Activated naive CD8-positive, alpha-beta T cell (primary cell): ENCODE results near the gene ALPP.
"Not testable (repeated sequence)": the region's sequence is repeated elsewhere in the genome, so short reads cannot be mapped to it uniquely, and the experiment has no call there.

Experiments
- H3K27ac Mint-ChIP-seq: one replicate; pipeline ENCODE4 v1.8.0; 2021; ENCODE audit warnings: mixed read lengths
- H3K27me3 Mint-ChIP-seq: one replicate; pipeline ENCODE4 v1.8.0; 2021; ENCODE audit warnings: mixed read lengths
- H3K36me3 Mint-ChIP-seq: one replicate; pipeline ENCODE4 v1.8.0; 2021; ENCODE audit warnings: mixed read lengths
- H3K4me1 Mint-ChIP-seq: one replicate; pipeline ENCODE4 v1.8.0; 2021; ENCODE audit warnings: low read depth, mixed read lengths
- H3K4me3 Mint-ChIP-seq: one replicate; pipeline ENCODE4 v1.8.0; 2021; ENCODE audit warnings: mild to moderate bottlenecking, mixed read lengths
- H3K9me3 Mint-ChIP-seq: one replicate; pipeline ENCODE4 v1.8.0; 2021; ENCODE audit warnings: low read depth, mixed read lengths

Gene ALPP

DNA sequence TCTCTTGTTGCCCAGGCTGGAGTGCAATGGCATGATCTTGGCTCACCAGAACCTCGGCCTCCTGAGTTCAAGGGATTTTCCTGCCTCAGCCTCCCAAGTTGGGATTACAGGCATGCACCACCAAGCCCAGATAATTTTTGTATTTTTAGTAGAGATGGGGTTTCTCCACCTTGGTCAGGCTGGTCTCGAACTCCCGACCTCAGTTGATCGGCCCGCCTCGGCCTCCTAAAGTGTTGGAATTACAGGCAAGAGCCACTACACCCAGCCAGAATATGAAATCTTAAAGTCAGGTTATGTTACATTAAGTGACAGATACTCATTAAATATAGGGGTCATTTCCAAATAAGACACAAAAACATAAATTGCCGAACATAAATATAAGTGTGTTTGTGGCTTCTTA, 15.9 kb downstream of the ALPP start:
- not testable (repeated sequence) for H3K4me1 Mint-ChIP-seq, H3K36me3 Mint-ChIP-seq, H3K9me3 Mint-ChIP-seq, H3K27ac Mint-ChIP-seq, H3K4me3 Mint-ChIP-seq
- H3K27me3 Mint-ChIP-seq, result peaks cover 11% of the 10 kb centered on the region

DNA sequence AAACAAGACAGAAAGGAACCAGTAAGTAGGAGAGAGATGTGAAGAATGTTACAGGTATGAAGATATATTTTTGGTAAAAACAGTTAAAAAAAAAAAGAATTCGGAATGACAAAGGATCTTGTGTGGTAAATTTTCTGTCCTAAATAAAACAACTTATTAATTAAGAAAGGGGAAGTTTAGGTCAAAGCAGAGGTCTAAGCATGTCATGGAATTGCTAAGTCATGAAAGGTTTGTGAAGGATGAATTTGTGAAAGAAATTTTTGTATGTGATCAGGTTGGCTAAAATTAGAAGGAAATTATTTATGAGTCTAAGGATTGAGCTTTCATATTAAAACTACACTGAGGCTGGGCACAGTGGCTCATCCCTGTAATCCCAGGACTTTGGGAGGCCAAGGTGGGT, 17.0 kb downstream of the ALPP start:
- Mint-ChIP-seq H3K27me3 (peaks cover 9% of the 10 kb centered on the region), H3K27ac (no peak overlapping the region), H3K4me1 (no peaks in the 10 kb centered on the region), H3K9me3 (no peaks in the 10 kb centered on the region), H3K36me3 (no peaks in the 10 kb centered on the region), H3K4me3 (no peak overlapping the region)

DNA sequence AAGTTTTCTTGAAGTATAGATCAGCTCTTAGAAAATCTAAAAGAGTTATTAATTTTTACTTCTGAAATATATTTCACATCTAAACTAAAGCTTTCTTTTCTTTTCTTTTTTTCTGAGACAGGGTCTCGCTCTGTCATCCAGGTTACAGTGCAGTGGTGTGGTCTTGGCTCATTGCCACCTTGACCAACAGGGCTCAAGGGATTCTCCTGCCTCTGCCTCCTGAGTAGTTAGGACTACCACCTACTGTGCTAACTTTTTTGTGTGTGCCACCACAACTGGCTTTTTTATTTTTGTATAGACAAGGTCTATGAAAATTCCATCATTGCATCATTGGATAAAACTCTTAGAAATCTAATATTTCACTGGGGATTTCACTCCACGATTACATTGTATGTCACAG, 18.1 kb downstream of the ALPP start:
- H3K4me1 Mint-ChIP-seq, result no peaks in the 10 kb centered on the region
- peaks cover 5% of the 10 kb centered on the region for H3K27me3 Mint-ChIP-seq
- no peak overlapping the region for H3K4me3 Mint-ChIP-seq
- no peaks in the 10 kb centered on the region for H3K9me3 Mint-ChIP-seq
- no peak overlapping the region for H3K27ac Mint-ChIP-seq
- no peaks in the 10 kb centered on the region for H3K36me3 Mint-ChIP-seq

DNA sequence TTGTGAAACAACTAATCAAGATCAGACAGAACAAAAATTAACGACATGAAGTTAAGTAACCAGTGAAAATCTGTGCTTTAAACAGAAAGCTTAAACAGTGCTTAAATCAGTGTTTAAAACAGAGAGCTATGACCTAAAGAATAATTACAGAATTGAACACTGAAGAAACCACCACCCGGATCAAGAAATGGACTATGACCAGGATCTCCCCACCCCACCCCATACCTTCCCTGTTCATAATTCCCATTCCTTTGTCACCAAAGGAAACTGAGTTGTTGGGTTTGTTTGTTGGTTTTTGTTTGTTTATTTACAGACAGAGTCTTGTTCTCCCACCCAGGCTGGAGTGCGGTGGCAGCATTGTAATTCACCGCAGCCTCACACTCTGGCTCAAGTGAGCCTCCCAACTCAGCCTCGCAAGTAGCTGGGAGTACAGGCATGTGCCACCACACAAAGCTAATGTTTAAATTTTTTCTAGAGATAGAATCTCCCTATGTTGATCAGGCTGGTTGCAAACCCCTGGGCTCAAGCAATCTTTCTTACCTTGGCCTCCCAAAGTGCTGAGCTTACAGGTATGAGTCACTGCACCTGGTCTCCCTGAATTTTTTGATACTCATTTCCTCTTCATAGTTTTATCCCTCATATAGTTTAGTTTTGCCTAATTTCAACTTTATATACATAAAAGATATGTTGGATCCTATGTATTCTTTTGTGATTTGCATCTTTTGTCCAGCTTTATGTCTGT, 19.9 kb downstream of the ALPP start:
- Mint-ChIP-seq H3K36me3 (no peaks in the 10 kb centered on the region), H3K4me1 (no peaks in the 10 kb centered on the region), H3K27ac (no peak overlapping the region)

DNA sequence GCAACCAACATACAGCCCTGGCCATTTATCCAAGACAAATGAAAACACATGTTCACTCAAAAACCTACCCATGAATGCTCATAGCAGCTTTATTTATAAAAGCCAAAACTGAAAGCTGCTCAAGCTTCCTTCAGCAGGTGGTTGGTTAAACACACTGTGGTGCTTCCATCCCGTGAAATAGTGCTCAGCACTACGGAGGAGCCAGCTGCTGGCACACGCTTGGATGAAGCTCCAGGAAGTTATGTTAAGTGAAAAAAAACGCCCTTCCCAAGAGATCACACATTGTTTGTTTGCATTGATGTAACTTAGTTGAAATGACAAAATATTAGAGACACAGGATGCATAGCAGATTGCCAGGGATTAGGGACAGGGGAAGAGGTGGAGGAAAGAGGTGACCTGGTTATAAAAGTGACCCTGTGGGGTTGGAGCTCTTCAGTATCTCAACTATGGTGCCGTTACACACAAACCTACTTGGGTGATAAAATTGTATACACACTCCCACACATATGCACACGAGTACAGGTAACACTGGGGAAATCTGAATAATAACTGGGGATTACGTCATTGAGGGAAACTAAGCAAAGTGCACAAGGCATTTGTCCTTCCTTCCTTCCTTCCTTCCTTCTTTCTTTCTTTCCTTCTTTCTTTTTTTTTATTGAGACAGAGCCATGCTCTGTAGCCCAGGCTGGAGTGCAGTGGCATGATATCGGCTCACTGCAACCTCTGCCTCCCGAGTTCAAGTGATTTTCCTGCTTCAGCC, 21.9 kb downstream of the ALPP start:
- Mint-ChIP-seq H3K27me3 (peaks cover 3% of the 10 kb centered on the region), H3K9me3 (no peaks in the 10 kb centered on the region), H3K4me3 (no peak overlapping the region), H3K4me1 (no peaks in the 10 kb centered on the region), H3K27ac (no peak overlapping the region), H3K36me3 (no peaks in the 10 kb centered on the region)

More for the DNA sequence above, 19.9 kb downstream of the ALPP start:
- H3K9me3 Mint-ChIP-seq, result no peaks in the 10 kb centered on the region
- H3K4me3 Mint-ChIP-seq, result no peak overlapping the region
- peaks cover 3% of the 10 kb centered on the region for H3K27me3 Mint-ChIP-seq

DNA sequence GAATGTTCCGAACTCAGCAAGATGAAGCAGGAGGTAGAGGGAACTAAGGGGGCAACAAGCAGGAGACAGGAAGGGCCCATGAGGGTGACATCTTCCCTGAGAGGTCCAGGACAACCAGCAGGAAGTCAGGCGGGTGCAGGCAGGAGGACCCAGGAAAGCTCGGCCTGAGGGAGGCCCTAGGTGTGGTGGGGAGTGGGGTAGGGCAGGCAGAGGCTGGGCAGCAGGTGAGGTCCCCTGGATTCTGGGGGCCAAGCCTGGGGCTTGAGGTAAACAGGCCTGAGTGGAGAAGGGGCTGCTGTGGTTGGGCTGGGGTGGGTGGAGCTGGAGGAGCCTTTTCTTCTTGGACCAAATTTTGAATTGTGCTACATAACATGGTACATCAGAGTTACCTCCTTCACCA, 24.0 kb downstream of the ALPP start:
- Mint-ChIP-seq H3K4me1 (no peaks in the 10 kb centered on the region), H3K36me3 (no peaks in the 10 kb centered on the region), H3K9me3 (no peaks in the 10 kb centered on the region), H3K4me3 (no peak overlapping the region), H3K27me3 (peaks cover 3% of the 10 kb centered on the region), H3K27ac (no peak overlapping the region)

DNA sequence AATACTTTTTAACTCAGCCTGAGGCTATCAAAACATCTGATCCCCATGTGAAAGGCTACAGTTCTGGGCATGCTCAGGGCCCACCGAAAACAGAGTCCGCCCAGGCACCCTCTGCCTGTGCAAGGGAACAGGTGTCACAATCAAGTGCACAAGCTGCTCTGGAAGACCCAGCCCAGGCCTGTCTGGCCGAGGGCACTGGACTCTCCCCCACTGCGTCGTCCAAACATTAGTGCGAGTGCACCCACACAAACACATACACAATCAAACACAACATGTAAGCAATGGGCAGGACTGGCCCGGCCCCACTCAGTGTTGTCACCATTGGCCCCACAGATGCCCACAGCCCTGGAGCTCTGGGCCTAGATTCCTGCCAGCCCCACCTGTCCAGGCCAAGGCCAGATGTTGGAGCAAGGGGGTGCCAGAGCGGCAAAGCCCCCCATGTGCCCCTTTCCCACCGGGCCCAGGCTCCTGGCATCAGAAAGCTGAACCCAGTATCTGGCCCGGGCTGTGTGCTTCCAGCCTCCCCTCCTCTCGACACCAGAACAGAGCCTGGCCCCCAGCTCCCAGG, 27.5 kb downstream of the ALPP start:
- Mint-ChIP-seq H3K36me3 (no peaks in the 10 kb centered on the region), H3K27ac (no peak overlapping the region), H3K9me3 (no peaks in the 10 kb centered on the region), H3K4me1 (no peaks in the 10 kb centered on the region), H3K27me3 (no peaks in the 10 kb centered on the region), H3K4me3 (no peak overlapping the region)

DNA sequence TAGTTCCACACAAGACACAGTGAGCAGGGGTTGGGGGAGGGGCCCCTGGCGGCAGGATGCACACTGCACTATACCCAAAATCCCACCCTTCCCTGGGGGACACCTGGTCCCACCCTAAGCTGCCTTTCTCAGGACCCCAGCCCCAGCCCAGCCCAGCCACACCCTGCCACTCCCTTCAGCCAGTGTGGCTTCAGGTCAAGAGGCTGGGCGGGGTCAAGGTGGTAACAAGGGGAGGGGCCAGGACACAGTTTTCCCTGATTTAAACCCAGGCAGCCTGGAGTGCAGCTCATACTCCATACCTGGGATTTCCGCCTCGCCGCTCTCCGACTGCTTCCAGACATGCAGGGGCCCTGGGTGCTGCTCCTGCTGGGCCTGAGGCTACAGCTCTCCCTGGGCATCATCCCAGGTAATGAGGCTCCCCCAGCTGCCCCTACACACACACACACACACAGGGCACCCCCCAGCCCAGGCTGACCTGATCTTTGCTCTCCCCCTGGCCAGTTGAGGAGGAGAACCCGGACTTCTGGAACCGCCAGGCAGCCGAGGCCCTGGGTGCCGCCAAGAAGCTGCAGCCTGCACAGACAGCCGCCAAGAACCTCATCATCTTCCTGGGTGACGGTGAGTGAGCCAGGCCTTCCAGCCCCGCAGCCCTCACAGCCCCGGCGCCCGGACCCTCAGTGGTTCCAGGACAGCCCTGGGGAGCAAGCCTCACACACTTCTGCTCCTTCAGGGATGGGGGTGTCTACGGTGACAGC, 28.2 kb downstream of the ALPP start, which contains the start of gene ALPG:
Gene ALPG (plus strand): TSS at position 289 of the 755 bp plus-strand sequence. CDS start 51 bp downstream, at position 340.
- H3K4me3 Mint-ChIP-seq, result no peak within 1 kb of the TSS
- no peak within 1 kb of the TSS for H3K27ac Mint-ChIP-seq
- no peaks in the 10 kb centered on the region for H3K27me3 Mint-ChIP-seq
- H3K36me3 Mint-ChIP-seq, result no peaks in the 10 kb centered on the region
- H3K4me1 Mint-ChIP-seq, result no peaks in the 10 kb centered on the region
- no peaks in the 10 kb centered on the region for H3K9me3 Mint-ChIP-seq

DNA sequence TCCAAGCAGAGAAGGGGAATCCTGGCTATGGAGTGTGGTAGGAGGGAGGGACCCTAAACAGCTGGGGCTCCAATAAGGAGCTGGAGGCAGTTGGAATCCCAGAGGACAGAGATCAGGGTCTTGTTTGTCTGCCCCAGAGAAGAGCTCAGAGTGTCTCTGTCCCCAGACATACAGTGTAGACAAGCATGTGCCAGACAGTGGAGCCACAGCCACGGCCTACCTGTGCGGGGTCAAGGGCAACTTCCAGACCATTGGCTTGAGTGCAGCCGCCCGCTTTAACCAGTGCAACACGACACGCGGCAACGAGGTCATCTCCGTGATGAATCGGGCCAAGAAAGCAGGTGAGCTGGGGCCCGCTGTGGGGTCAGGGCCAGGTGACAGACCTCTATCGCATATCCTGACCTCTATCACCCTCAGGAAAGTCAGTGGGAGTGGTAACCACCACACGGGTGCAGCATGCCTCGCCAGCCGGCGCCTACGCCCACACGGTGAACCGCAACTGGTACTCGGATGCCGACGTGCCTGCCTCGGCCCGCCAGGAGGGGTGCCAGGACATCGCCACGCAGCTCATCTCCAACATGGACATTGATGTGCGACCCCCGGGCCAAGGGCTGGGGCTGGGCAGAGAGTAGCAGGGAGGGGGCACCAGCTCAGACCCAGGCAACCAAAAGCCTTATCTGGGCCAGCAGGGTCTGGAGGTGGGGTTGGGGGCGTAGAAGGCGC, 29.0 kb downstream of the ALPP start:
- not testable (repeated sequence) for H3K4me3 Mint-ChIP-seq, H3K4me1 Mint-ChIP-seq, H3K27ac Mint-ChIP-seq, H3K9me3 Mint-ChIP-seq, H3K36me3 Mint-ChIP-seq, H3K27me3 Mint-ChIP-seq

DNA sequence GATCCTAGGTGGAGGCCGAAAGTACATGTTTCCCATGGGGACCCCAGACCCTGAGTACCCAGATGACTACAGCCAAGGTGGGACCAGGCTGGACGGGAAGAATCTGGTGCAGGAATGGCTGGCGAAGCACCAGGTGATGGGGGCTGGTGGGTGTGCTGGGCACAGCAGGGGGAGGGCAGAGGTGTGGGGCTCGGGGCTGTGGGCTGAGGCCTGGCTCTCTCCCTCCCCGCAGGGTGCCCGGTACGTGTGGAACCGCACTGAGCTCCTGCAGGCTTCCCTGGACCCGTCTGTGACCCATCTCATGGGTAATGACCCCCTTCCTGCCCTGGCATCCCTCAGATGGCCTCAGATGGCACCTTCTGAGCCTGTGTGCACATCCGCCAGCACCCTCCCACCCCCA, 29.7 kb downstream of the ALPP start:
- H3K4me1 Mint-ChIP-seq, H3K36me3 Mint-ChIP-seq, H3K4me3 Mint-ChIP-seq: not testable (repeated sequence)

DNA sequence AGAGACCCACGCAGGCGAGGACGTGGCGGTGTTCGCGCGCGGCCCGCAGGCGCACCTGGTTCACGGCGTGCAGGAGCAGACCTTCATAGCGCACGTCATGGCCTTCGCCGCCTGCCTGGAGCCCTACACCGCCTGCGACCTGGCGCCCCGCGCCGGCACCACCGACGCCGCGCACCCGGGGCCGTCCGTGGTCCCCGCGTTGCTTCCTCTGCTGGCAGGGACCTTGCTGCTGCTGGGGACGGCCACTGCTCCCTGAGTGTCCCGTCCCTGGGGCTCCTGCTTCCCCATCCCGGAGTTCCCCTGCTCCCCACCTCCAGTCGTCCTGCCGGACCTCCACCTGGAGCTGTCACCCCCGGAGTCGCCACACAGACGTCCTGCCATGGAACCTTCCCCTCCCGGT, 31.1 kb downstream of the ALPP start:
- H3K36me3 Mint-ChIP-seq, H3K4me3 Mint-ChIP-seq, H3K27me3 Mint-ChIP-seq, H3K27ac Mint-ChIP-seq, H3K9me3 Mint-ChIP-seq: not testable (repeated sequence)
- peaks cover 12% of the 10 kb centered on the region for H3K4me1 Mint-ChIP-seq

More for the DNA sequence above, 29.7 kb downstream of the ALPP start:
- not testable (repeated sequence) for H3K27me3 Mint-ChIP-seq, H3K9me3 Mint-ChIP-seq, H3K27ac Mint-ChIP-seq

DNA sequence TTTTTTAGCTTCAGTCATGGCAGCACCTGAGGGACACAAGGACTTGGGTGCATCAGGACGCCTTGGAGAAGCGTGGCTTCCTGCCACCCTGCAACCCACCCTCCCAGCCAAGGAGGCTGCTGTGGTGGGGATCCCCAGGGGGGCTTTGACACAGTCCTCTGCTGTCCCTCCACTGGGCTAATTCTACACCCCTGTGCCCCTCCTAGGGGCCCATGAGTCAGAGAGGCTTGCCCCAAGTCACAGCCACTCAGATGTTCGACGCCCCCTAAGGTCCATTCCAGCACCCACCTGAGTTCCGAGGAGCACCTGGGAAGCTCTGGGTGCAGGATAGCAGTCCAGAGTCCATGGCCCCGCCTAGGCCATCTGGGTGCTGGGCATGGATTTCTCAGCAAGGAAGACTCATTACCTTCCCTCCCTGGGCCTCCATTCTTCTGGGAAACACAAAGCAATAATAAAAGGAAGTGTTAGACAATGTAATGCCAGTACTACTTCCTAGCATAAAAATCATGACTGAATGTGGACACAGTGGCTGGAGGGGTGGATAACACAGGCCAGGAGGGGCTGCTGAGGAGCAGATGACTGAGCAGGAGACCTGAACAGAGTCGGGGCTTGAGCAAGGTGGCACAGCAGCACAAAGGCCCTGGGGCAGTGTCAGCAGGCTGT, 31.8 kb downstream of the ALPP start:
- H3K27ac Mint-ChIP-seq, result no peak overlapping the region
- peaks cover 12% of the 10 kb centered on the region for H3K4me1 Mint-ChIP-seq
- no peaks in the 10 kb centered on the region for H3K36me3 Mint-ChIP-seq
- no peak overlapping the region for H3K4me3 Mint-ChIP-seq
- no peaks in the 10 kb centered on the region for H3K27me3 Mint-ChIP-seq
- no peaks in the 10 kb centered on the region for H3K9me3 Mint-ChIP-seq

DNA sequence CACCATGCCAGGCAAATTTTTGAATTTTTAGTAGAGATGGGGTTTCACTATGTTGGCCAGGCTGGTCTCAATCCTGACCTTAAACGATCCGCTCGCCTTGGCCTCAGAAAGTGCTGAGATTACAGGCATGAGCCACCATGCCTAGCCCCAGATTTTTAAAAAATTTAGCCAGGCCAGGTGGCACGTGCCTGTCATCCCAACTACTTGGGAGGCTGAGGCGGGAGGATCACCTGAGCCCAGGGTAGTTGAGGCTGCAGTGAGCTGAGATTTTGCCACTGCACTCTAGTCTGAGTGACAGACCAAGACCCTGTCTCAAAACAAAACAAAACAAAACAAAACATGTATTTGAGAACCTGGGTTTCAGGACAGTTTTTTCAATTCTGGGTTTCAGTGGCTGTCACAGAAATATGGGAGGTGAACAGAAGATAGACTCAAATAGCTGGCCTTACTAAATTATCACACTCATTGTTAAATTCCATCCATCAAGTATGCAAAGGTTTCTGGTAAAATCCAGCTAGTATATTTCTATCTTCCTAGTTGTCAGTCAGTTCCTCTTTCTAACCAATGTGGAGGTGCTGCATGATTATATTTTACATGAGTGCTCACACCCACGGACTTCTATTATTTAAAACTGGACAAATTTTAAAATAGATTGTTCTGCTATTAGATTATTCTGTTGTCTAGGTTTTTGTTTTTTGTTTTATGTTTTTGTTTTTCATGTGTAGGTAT, 33.5 kb downstream of the ALPP start:
- no peaks in the 10 kb centered on the region for H3K36me3 Mint-ChIP-seq
- H3K27ac Mint-ChIP-seq, result no peak overlapping the region
- no peaks in the 10 kb centered on the region for H3K9me3 Mint-ChIP-seq
- H3K4me1 Mint-ChIP-seq, result peaks cover 12% of the 10 kb centered on the region
- H3K27me3 Mint-ChIP-seq, result peaks cover 2% of the 10 kb centered on the region
- no peak overlapping the region for H3K4me3 Mint-ChIP-seq
